SJSA1 (cell line): ENCODE data around the gene ARSJ. TPM values are rescaled to one million over a fixed set of nuclear protein-coding genes. Genes with fewer than 3 reads are reported as not detected.

ENCODE experiments used
- DNase-seq, 2 experiments: peaks; one replicate each; pipeline ENCODE4 v3.0.0-alpha.2; 2015 to 2020; ENCODE audit warnings: low spot score in 2 of 2, low read depth in 1 of 2
- H3K27ac ChIP-seq: fragments of 250-450 bp; sonication (Bioruptor Pico); 2 replicates; pipeline ENCODE4 v1.5.1; 2020; ENCODE audit warnings: mild to moderate bottlenecking, moderate library complexity
- H3K27me3 ChIP-seq: fragments of 250-450 bp; sonication (Bioruptor Pico); replicated peaks from 2 replicates; pipeline ENCODE4 v1.5.1; 2020; ENCODE audit warnings: mild to moderate bottlenecking, moderate library complexity
- H3K36me3 ChIP-seq: fragments of 250-450 bp; sonication (Bioruptor Pico); 2 replicates; pipeline ENCODE4 v1.5.1; 2020; ENCODE audit warnings: mild to moderate bottlenecking
- H3K4me1 ChIP-seq: fragments of 250-450 bp; sonication (Bioruptor Pico); replicated peaks from 2 replicates; pipeline ENCODE4 v1.6.1; 2021; ENCODE audit warnings: mild to moderate bottlenecking
- H3K4me3 ChIP-seq: fragments of 250-450 bp; sonication (Bioruptor Pico); 2 replicates; pipeline ENCODE4 v1.5.1; 2020; ENCODE audit warnings: mild to moderate bottlenecking
- H3K9me3 ChIP-seq: fragments of 250-450 bp; sonication (Bioruptor Pico); replicated peaks from 2 replicates; pipeline ENCODE4 v1.5.1; 2020; ENCODE audit warnings: mild to moderate bottlenecking
- total RNA-seq: library from RNA; depleted of rRNA; stranded (reverse); fragments of >200 nt; shearing (Covaris generic); gene quantifications from 2 replicates; pipeline ENCODE4 v1.2.3, GENCODE V29; 2014

ARSJ gene
- total RNA-seq, 1 experiment from 2014 or later, result 67.0 TPM

DNA sequence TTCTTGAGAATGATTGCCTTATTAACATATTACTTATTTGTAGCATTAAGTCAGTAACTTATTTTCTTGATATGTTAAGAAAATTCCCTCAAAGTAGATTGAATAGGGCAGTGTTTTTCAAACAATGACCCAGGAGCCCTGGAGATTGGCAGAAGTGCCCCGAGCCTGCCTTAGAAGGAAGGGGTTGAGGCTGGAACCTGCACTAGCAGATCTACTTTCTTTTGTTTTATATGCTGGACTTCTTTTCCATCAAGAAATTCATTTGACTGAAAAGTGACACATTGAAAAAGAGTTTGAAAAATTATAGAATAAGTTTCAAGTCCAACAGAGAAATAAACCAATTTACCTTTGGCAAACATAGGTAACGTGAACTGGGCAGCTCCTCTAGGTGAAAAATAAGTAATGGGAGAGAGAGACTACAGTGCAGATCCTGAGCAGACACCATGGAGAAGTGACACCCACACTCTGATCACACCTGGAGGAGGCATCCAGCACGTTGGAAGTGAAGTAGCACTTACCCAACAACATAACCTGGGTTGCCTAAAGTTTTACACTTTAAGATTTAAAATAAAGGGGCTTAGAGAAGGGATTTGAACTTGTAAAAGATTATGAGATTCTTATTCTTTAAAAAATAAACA, 18.6 kb downstream of the ARSJ start:
- Histone ChIP-seq H3K4me1 (peaks cover 62% of the 10 kb centered on the region), H3K27me3 (no peaks in the 10 kb centered on the region), H3K27ac (peak overlapping the region; percentile 92), H3K9me3 (0 out of 2 replicates have a peak, but pooled peaks cover 2% of the 10 kb centered on the region), H3K36me3 (peaks cover 70% of the 10 kb centered on the region), H3K4me3 (no peak overlapping the region)
- DNase-seq, result peak in 1 of 2 experiments; percentile 42

GRCh38 chr4:113959539-113959937, 19.9 kb downstream of the ARSJ start:
- Histone ChIP-seq H3K9me3 (0 out of 2 replicates have a peak, but pooled peaks cover 2% of the 10 kb centered on the region), H3K36me3 (peaks cover 67% of the 10 kb centered on the region), H3K4me3 (peak overlapping the region; percentile 14), H3K27me3 (no peaks in the 10 kb centered on the region), H3K4me1 (peaks cover 62% of the 10 kb centered on the region), H3K27ac (peak overlapping the region; percentile 92)
- no peak for DNase-seq

DNA sequence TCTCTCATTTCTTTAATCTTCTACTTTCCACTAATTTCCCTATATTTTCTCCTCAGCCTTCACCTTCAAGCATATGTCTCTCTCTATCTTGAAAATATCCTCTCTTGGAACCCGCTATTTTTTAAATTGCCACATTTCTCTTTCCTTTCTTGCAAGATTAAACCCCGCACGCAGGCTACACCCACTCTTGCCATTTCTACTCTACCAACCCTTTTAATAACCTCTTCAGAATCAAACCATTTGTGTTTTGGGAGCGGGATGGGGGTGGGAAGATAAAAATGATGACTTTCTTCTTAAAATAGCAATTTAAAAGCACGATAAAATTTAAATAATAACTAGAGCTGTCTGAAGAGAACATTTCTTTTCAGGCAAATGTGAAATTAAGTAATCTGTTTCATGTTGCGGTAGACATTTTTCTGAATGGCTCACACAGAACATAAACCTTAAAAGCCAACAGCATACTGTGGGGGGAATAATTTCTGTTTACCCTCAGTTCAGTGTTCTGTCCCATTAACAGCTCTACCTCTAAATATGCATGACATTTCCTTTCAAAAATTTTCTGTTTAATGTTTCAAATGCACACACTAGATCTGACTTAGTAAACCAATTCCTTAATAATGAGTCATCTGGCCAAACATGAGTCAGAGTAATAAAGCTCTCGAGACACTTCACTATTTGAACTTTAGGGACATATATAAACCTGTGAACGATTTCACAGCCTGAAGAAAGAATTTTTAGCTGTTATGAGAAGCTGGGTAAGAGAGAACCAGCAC, 20.5 kb downstream of the ARSJ start:
- peaks cover 64% of the 10 kb centered on the region for H3K36me3 ChIP-seq
- DNase-seq, result peak; percentile 41 to 95
- H3K9me3 ChIP-seq, result 0 out of 2 replicates have a peak, but pooled peaks cover 2% of the 10 kb centered on the region
- peak overlapping the region; percentile 14 for H3K4me3 ChIP-seq
- peaks cover 62% of the 10 kb centered on the region for H3K4me1 ChIP-seq
- H3K27me3 ChIP-seq, result no peaks in the 10 kb centered on the region
- H3K27ac ChIP-seq, result peak overlapping the region; percentile 92

DNA sequence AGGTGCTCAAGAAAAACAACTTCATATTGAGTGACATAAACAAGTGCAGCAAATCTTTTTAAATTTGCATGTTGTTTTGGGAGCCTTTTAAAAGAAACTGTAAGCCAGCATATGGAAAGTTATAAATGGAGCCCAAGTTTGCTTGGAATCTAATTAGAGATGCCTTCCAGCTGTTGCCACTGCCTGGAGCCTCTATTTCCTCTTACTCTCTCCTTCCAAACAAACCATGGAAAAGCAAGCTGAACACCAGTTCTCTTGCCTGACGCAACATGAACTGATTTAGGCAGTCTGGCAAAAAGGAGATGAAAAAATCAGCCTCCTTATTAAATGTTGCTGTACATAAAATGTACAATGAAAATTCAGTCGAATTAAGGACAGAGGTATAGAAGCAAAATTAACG, 21.5 kb downstream of the ARSJ start:
- Histone ChIP-seq H3K4me3 (no peak overlapping the region), H3K27me3 (no peaks in the 10 kb centered on the region), H3K36me3 (peaks cover 64% of the 10 kb centered on the region), H3K4me1 (peaks cover 63% of the 10 kb centered on the region), H3K9me3 (no peaks in the 10 kb centered on the region), H3K27ac (peak overlapping the region; percentile 92)
- no peak for DNase-seq

DNA sequence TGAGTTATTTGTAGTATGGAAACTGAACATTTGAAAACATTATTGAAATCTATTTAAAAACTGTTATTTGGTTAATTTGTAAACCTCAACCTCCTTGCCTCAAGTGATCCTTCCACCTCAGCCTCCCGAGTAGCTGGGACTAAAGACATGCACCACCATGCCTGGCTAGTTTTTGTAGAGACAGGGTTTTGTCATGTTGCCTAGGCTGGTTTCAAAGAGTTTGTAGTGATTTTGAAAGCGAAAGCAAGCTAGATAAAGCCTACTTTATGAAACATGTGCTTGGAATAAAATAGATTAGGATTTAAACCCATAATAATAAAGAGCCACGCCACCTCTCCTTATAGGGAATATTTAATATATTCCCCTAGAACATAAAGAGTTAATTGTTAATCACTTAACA, 23.5 kb downstream of the ARSJ start:
- H3K27ac ChIP-seq, result no peak overlapping the region
- no peak for DNase-seq
- H3K27me3 ChIP-seq, result no peaks in the 10 kb centered on the region; the same call in 1 of the 2 replicates
- H3K4me1 ChIP-seq, result peaks cover 49% of the 10 kb centered on the region
- H3K9me3 ChIP-seq, result no peaks in the 10 kb centered on the region
- H3K36me3 ChIP-seq, result peaks cover 70% of the 10 kb centered on the region
- H3K4me3 ChIP-seq, result no peak overlapping the region

GRCh38 chr4:113955411-113955810, 24.0 kb downstream of the ARSJ start:
- Histone ChIP-seq H3K27me3 (no peaks in the 10 kb centered on the region; the same call in 1 of the 2 replicates), H3K9me3 (no peaks in the 10 kb centered on the region), H3K4me1 (peaks cover 44% of the 10 kb centered on the region), H3K36me3 (peaks cover 75% of the 10 kb centered on the region), H3K4me3 (no peak overlapping the region), H3K27ac (no peak overlapping the region)
- no peak for DNase-seq

- Histone ChIP-seq H3K27me3 (no peaks in the 10 kb centered on the region; the same call in 1 of the 2 replicates), H3K36me3 (peaks cover 80% of the 10 kb centered on the region), H3K9me3 (no peaks in the 10 kb centered on the region), H3K4me3 (no peak overlapping the region), H3K27ac (no peak overlapping the region), H3K4me1 (peaks cover 34% of the 10 kb centered on the region)
- no peak for DNase-seq
These were observed 25.6 kb downstream of the ARSJ start for GRCh38 chr4:113953888-113954287.

DNA sequence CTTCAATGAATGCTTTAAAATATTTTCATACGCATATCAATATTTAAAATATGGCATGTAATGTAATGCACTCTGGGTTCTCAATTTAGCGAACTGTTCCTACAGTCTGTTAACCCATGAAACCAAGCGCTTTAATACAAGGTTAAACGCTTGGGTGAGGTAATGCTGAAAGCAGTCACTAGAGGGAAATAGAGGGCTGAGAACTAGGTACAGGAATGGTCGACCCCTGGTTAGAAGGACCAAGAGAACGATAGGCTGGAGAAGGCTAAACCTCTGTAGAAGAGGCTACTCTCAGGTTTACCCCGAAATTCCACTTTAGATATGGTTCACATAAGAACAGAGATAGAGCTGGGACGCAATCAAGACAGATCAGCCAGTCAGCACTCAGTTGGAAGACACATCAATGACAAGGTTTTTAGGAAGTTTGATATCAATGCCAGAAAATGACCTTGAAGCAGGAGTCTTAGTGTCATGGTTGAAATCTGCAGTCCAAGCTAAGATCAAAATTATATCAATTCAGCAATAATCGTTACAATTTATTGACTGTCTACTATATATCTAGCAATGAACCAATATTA, 26.9 kb downstream of the ARSJ start:
- Histone ChIP-seq H3K27me3 (no peaks in the 10 kb centered on the region; the same call in 1 of the 2 replicates), H3K4me3 (no peak overlapping the region), H3K27ac (0 out of 2 replicates have a peak overlapping the region, but pooled peaks have one; percentile 9), H3K36me3 (peaks cover 78% of the 10 kb centered on the region), H3K9me3 (no peaks in the 10 kb centered on the region), H3K4me1 (peaks cover 21% of the 10 kb centered on the region)
- DNase-seq, result peak in 1 of 2 experiments; percentile 59

DNA sequence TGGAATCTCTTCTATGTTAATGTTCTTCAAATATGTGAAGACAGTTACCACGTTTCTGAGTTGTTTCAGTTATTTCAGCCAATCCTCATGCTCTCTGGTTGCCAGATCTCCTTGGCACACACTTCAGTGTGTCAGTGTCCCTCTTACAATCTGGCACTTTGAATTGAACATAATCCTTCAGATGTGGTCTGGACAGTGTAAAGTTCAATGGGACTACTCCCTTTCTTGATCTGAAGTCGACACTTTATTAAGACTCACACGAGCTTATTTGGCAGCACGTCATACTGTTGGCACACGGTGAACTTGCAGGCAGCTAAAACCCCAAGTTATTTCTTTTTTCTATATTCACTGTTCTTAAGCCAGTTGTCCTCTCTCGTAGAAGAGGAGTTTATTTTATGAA, 28.2 kb downstream of the ARSJ start:
- Histone ChIP-seq H3K9me3 (no peaks in the 10 kb centered on the region), H3K36me3 (peaks cover 70% of the 10 kb centered on the region)

DNA sequence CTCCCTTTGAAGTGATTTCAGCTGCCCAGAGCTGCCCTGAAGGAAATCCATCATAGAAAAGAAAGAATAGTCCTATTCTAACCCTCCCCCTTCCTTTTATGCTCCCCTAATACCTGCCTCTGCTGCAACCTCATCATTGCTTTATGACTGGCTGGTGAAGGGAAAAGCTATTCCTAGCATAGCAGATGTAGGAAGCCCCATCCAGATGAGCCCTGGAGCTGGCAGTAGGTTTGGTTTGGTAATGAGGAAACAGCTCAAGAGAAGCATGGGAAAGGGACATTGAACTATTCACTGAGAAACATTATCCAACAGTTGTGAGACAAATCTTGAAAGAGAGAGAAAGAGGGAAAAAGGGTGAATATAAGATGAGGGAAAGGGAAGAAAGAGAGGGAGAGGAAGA, 29.2 kb downstream of the ARSJ start:
- H3K4me3 ChIP-seq, result no peak overlapping the region
- peaks cover 61% of the 10 kb centered on the region for H3K36me3 ChIP-seq
- H3K27ac ChIP-seq, result no peak overlapping the region

More for the DNA sequence above, 28.2 kb downstream of the ARSJ start:
- DNase-seq, result no peak
- H3K27ac ChIP-seq, result no peak overlapping the region
- no peaks in the 10 kb centered on the region; the same call in 1 of the 2 replicates for H3K27me3 ChIP-seq
- no peak overlapping the region for H3K4me3 ChIP-seq
- H3K4me1 ChIP-seq, result peaks cover 16% of the 10 kb centered on the region

DNA sequence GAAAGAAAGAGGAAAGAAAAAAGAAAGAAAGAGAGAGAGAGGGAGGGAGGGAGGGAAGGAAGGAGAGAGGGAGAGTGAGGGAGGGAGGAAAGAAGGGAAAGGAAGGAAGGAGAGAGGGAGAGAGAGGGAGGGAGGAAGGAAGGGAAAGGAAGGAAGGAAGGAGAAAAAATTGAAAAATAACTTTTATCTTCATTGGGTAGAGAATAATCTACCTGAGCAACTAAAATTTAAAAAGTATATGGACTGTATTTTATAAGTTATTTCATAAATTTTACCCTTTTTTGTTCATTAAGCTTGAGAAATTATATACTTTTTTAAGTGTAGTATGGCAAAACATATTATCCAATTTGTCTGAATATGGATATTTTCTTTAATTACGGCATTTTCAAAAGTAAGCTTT, 32.0 kb downstream of the ARSJ start:
- no peak for DNase-seq
- Histone ChIP-seq H3K36me3 (peaks cover 56% of the 10 kb centered on the region), H3K4me3 (no peak overlapping the region), H3K9me3 (no peaks in the 10 kb centered on the region), H3K4me1 (peaks cover 38% of the 10 kb centered on the region), H3K27ac (no peak overlapping the region), H3K27me3 (no peaks in the 10 kb centered on the region)

More for the DNA sequence above, 29.2 kb downstream of the ARSJ start:
- DNase-seq, result no peak
- Histone ChIP-seq H3K9me3 (no peaks in the 10 kb centered on the region), H3K27me3 (no peaks in the 10 kb centered on the region; the same call in 1 of the 2 replicates), H3K4me1 (peaks cover 20% of the 10 kb centered on the region)

DNA sequence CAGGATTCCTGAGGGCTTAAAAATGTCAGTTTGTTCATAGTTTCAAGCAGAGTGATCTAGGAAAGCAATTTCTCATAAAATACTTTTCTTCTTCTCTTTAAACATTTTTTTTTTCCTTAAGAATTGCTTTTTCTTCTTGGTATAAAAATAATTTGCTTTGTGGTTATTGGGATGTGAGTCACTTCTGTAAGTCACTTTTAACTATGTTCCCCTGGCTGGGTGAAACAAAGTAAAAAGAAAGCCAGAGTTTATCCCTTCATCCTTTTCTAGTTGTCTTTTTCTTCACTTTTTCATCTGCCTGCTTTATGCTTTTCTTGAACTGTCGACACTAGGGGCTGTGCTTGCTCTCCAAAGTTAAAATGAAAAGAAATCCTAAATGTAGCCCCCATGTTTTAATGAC, 33.5 kb downstream of the ARSJ start:
- peak in 1 of 2 experiments; percentile 73 for DNase-seq
- Histone ChIP-seq H3K27me3 (no peaks in the 10 kb centered on the region), H3K9me3 (no peaks in the 10 kb centered on the region), H3K4me1 (peaks cover 38% of the 10 kb centered on the region), H3K4me3 (no peak overlapping the region), H3K27ac (peak overlapping the region; percentile 62), H3K36me3 (peaks cover 41% of the 10 kb centered on the region)

DNA sequence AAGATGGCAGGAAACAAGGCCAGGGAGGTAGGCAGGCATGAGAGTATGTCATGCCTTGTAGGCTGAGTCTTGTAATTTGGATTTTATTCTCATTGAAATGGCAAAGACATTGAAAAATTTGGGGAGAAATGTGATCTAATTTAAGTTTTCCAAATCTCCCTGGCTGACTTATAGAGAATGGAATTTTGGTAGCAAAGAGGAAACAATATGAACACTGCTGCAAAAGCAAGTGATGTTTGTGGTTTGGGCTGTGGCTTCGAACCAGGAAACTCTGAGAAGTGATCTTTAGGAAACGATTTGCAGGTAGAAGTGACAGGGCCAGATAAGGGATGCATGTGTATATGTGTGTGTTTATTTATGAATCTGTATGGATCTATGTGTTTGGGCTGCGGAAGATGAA, 35.6 kb downstream of the ARSJ start:
- Histone ChIP-seq H3K4me1 (peaks cover 38% of the 10 kb centered on the region), H3K27ac (peak overlapping the region; percentile 62), H3K9me3 (no peaks in the 10 kb centered on the region), H3K4me3 (no peak overlapping the region), H3K36me3 (peaks cover 39% of the 10 kb centered on the region), H3K27me3 (no peaks in the 10 kb centered on the region)
- peak in 1 of 2 experiments; percentile 55 for DNase-seq

DNA sequence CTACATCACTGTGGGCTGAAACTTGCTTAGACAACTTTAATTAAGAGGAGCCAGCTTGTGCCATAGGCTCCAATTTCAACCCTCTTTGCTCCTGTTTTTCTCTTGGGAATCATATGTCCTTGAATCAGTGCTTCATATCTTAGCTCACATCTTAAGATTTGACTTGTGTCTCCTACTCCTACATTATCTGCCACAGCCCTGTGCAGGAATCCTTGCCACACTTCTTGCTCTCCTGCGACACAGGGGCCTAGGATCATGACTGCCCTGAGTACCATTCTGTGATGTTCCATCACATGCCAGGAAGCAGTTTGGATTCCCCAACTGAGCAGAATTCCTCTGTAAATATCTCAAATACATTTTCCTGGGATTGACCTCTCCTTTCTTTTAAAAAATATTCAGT, 36.4 kb downstream of the ARSJ start:
- H3K9me3 ChIP-seq, result no peaks in the 10 kb centered on the region
- H3K36me3 ChIP-seq, result peaks cover 32% of the 10 kb centered on the region
- H3K27me3 ChIP-seq, result no peaks in the 10 kb centered on the region
- H3K4me1 ChIP-seq, result peaks cover 38% of the 10 kb centered on the region
- no peak for DNase-seq
- H3K27ac ChIP-seq, result peak overlapping the region; percentile 62
- no peak overlapping the region for H3K4me3 ChIP-seq
